ENCODE measurements around the gene TNFRSF1A.

Gene TNFRSF1A

DNA sequence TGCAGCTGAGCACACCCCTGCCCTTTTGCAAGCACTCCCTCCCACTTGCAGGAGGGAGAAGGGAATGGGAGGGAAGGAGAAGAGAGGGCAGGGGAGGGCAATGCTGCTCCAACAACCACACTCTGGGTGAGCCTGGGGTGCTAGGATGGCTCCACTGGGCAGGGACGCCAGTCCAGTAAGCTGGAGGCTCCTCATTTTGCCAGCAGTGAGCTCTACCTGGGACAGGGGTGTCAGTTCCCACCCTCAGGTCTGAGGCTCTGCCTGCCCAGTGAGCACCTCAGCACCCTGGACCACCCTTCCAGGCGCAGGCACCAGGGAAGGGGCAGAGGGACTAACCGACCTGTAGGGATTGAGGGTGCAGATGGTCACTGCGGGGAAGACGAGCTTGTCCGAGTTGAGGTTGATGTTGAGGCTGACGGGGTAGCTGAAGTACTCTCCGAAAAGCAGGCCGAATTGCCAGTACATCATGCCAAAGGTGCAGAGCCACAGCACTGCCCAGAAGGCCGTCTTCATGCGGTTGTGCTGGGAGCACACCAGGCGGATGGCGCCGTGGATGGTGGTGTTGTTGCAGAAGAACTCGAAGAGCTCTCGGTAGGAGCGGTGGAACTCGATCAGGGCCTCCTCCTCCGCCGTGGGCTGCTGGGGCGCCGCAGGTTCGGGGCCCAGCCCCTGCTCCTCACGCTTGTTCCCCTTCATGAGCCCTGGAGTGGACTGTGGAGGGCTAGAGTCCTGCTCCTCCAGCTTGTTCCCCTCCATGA lies 32.3 kb upstream of the TNFRSF1A start:
- FAIRE-seq = no peak

DNA sequence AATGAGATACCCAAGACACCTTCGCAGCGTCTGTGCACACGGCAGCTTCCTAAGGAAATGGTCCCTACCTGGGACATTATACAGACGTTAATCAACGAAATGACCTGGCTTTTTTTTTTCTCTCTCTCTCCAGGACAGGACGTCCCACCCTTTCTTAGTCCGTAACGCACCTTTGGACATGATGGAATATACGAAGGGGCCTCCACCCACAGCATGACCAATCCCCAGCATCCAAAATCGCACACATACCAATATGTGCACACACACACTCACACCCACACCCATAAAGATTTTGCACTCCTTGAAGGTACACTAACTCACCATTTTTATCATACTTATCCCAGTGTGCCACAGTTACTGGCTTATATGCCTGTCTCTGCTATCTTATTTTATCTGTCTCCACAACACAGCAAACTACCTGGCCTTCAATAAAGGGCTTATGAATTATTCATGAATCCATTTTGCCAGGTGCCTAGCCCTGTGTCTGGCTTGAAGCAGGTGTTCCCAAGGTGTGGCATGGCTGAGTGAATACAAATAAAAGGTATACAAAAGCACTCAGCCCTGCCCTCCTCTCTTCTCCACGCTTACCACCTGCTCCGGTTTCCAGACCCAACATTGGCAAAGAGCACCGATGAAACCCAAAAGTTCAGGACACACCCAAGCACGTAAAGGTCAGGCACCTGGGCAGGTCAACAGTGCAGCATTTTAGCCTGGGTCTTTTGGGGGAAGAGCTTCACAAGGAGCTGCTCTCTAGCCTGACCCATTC lies 31.3 kb upstream of the TNFRSF1A start:
- FAIRE-seq = no peak

DNA sequence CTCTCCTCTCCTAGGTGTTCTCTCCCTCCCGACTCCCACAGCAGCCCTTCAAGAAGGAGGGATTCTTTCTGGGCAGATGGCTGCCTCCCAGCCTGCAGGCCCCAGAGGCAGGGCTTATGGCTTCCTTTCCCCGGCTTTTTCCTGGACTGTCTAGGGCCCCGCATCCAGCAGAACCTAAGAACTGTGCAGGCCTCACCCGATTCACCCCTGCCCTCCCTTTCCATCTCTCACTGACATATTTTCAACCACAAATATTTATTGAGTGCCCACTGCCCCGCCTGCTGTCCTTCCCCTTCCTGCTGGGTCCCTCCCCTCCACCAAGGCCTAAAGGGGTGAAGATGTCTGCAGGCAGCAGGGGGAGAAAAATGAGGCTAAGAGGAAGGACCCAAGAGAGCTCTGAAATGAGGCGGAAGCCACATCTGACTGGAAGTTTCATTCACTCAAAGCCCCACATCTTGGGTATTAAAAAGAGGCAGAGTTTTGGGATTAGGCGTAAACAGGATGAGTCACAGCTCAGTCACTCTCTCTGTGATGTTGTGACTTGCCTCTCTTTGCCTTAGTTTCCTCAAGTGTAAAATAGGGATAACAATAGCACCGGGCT lies 30.6 kb upstream of the TNFRSF1A start:
- FAIRE-seq = no peak

DNA sequence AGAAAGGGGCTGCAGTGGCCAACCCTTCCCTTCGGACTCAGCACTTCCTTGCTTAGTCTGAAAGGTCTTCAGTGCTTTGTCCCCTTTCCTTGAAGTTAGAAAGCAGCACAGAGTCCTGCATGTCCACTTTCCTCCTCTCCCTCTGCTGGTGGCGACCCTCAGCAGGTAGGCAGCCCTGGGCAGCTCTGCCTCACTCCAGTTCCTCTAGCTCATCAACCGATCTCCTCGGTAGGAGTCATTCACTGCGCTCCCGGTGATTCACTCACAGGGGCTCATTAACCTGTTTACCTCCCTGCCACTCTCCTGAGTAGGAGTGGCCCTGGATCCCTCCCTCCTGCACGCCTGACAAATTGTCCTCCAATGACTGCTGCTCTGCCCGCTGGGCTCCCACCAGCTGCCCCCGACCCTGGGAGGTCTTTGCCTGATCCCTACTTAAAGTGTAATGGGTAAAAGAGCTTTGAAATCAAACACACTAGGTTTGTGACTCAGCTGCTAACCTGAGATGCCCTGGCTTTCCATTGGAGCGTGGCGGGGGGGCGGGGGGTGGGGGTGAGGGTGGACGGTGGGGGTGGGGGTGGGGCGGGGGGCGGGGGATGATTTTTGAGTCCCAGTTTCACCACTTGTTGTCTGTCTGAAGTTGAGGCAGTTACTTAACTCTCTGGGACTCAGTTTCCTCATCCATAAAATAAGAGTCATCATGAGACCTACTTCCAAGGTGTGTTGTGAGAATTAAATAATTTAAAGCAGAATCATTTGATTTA lies 29.3 kb upstream of the TNFRSF1A start:
- FAIRE-seq = no peak

DNA sequence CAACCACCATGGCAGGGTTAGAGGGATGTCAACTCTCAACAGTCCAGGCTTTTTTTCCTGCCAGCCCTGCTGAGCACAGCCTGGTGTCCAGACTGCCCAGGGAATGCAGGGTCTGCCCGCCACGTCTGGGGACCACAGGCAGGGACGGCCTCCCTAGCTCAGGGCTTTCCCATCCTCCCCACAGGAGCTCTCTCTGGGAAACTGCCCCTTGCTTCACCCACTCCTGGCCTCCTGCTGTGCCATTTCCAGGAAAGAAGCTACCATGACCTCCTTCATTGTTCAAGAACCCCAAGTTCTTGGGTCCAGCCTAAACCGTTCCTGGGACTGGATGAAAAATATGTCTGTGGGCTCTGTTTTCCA lies 28.7 kb upstream of the TNFRSF1A start:
- no peak for FAIRE-seq

DNA sequence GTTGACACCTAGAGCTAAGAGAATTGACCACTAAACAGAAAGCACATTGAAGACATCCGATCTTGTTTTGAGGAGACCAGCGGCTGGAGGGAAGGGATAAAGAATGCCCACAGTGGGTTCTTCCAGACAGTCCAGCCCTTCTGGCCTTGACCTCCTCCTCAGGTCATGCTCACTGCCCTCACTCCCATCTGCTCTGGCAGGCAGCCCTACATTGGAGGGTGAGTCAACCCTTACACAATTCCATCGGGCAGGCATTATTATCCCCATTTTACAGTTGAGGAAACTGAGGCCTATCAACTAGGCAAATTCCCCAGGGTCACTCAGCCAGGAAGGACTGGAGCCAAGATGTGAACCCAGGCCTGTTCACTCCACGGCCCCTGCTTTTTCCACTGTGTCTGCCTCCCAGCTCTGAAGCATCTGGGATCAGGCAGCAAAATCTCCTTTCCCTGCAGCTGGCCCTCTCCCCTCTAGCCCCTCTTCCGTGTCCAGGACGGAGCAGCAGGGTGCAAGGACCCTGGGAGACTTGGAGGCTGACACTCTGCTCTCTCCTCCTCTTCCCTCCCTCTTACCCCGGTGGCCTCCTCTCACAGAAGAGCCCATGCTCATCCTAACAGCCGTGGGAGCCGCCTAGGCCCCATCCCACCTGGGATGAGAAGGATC lies 28.2 kb upstream of the TNFRSF1A start:
- no peak for FAIRE-seq

DNA sequence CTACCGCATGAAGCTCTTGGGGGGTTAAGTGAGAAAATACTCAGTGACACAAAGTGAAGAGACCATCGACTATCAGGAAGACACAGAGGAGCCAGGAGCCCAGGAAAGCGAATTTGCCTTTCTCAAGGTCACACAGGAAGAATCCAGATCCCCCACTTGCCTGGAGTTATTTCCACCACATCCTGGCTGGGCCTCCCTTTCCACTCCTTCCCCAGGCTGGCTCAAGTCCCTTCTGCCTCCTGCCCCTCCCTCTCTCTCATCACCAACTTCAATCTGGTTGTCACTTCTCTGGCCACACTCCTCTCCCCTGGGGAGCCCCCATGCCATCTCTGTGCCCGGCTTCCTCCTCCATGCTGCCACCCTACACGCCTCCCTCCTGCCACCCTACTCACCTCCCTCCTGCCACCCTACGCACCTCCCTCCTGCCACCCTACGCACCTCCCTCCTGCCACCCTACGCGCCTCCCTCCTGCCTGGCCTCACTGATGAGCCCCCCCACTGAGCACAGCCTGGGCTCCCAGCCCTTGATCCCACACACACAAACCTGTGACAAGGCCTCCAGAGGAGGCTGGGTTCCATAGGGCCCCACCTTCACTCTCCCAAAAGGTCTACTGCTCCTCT lies 27.1 kb upstream of the TNFRSF1A start:
- no peak for FAIRE-seq

DNA sequence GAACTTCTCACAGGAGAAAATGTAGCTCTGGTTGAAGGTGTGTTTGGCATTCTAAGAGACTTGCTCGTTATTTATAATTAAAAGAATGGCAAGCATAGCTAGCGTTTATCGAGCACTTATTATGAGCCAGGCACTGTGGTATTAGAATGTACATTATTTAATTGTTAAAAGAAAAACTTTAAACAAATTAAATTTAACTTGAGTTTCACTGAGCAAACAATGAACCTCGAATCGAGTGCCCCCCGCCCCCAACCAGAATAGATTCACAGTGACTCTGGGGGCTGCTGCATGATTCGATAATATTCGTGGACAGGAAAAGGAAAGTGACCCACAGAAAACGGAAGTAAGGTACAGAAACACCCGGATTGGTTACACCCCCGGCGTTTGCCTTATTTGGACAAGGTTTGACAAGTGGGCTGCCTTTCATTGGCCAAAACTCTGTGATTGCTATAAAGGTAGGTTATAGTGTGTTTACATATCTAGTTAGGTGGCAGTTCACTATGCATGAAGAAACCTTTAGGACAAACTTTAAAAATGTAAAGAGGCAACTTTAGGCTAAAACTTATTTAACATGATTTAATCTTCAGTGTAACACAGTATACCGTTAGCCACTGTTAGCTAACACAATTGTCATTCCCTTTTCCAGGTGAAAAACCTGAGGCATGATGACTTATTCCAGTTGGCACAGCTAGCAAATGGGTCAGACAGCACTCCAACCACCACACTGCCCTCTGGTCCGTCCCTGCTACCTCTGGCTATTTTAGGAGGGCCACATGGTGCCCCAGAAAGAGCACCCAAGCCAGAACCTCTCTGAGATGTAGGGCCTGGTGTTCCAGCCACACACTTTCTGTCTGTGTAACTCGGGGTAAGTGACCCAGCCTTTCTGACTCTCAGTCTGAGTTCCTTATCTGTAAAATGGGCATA lies 26.4 kb upstream of the TNFRSF1A start:
- FAIRE-seq = no peak

DNA sequence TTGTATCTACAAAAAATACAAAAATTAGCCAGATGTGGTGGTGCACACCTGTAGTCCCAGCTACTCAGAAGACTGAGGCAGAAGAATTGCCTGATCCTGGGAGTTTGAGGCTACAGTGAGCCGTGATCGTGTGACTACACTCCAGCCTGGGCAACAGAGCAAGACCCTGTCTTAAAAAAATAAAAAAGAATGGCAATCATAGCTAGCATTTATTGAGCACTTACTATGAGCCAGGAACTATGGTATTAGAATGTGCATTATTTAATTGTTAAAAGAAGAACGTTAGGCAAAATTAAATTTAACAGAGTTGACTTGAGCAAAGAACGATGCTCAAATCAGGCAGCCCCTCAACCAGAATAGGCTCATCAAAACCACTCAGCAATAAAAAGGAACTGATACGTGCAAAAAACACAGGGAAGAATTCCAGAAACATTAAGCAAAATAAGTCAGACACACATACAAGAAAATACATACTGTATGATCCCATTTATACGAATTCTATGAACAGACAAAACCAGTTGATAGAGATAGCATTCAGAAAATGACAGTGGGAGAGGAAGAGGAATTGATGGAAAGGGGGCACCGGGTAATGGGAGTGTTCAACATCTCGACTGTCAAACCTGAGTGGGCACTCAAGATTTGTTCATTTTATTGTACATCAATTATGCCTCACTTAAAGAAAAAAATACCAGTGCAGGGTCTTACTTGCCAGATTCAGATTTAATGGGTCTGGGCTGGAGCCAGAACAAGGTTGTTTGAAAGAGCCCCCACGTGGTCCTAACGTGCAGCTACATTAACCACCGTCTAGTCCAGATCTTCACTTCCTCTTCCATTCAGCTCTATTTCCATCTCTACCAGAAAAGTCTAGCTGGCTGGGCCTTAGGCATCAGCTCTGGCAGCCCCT lies 25.4 kb upstream of the TNFRSF1A start:
- peak; percentile 9 for FAIRE-seq

DNA sequence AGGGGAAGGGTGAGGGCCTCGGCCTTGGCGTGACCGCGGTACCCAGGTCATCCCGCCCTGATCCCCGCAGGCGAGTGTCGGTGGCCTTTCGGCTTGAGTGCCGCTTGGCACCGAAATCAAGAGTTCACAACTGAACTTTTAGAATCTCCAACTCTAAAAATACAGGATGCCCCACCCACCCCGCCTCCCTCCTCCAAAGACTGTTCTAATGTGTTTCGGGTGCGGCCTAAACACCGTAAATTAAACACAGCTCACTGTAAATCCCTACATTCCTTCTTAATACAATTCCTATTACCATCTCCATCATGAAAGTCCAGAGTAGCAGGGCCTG lies 22.1 kb upstream of the TNFRSF1A start:
- no peak for FAIRE-seq

DNA sequence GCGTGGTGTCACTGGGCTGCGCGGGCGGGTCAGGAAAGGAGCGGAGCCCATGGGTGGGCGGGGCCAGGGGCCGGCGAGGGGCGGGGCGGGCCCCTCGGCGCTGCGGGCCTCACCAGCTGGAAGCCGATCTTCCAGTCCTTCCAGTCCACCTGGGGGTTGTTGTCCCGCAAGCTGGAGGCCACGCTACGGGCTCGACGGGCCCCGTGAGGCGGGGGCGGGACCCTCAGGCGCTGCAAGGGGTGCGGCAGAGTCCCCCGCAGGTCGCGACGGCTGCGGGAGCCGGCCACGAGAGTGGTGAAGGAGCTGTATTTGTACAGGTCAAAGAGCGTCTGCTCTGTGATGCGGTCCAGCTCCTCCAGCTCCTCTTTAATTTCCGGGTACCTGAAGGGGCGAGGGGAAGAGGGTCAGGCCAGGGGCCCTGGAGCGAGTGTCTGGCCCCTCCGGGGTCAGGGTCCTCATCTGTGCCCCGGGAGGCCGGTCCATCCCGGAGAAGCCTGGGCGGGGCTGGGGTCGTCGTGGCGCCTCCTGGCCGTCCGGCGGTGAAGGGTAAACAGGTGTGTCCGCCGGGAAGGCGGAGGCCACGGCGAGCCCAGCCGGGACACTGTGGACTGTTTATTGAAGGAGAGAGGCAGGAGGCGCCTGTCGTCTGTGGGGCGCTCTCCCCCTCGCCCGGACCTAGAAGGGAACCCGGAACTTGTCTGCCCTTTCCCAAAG lies 21.6 kb upstream of the TNFRSF1A start:
- FAIRE-seq = no peak

DNA sequence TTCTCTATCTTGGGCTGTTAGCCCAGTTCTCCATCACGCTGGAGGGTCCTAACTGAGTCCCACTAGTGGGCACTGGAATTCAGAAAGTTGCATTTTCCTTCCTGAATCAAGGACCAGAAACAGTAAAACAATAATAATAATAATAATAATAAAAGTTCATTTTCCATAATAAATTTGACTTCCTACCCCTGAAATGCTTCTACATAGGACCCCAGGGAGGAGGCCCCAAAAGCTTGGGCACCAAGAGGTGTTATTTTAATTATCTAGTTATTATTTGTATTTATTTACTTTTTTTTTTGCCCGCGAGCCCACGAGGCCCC lies 21.1 kb upstream of the TNFRSF1A start:
- no peak for FAIRE-seq

DNA sequence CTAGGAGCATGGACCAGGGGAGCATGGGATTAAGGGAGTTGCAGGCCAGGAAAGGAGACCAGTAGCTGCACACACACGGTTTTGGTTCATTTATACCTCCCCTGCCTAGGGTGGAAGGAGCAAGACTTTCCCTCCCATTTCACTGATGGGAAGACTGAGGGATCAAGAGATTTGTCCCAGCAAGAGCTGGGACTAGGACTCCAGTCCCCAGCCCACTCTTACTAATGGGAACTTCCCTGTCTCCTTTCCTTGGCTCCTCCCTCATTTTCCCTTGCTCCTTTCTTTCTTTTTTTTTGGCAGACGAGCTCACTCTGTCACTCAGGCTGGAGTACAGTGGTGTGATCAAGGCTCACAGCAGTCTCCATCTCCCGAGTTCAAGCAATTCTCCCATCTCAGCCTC lies 20.5 kb upstream of the TNFRSF1A start:
- FAIRE-seq = no peak

DNA sequence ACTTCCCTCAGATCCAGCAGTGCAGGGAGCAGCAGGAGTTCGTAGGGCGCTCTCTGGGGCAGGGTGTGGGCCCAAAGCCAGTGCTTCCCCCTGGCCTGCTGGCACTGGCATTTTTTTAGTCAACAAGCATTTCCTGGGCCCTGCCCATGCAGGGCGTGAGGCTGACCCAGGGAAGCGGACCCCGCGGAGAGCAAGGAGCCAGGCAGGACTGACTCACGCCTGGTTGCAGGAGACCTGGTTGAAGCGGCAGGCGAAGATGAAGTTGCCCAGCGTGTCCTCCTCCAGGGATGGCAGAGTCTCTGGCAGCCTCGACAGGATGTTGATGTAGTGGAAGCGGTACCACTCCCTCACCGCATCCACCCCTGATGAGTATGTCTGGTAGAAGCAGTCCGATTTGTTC lies 20.0 kb upstream of the TNFRSF1A start:
- FAIRE-seq = no peak

DNA sequence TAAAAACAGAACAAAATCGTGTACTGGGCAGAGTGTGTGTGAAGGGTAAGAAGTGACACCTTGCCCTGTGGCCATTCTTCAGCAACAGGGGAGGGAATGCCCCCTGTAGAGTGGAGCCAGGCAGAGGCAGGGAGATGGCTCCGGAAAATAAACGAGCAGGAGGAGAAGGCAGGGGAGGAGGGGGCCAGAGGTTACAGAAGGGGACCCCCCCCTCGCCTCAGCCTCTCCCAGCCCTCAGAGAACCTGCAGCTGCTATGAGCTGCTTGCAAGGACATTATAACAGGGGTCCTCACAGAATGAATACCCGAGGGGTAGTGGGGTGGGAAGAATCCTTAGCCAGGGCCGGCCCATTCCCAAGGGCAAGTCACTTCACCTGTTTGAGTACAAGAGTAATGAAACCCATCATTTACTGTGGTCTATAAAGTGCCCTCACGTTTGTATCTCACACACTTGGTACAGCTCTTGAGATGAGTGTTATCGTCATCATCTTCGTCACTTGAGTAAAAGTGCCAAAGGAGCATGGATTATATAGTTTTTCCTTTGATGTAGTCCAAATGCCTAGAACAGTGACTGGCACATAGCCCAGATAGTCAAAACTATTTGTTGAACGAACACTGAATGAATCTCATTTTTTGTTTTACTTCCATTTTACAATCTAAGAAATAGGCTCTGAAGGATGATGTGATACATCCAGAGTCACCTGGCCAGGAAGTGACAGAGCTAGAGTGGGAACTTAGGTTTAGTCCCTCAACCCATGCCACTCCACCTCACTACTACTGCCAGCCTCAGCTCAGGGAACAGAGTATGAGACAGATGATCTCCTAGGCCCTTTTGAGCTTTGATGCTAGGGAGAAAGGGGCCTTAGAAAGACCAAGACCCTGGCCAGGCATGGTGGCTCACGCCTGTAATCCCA lies 19.0 kb upstream of the TNFRSF1A start:
- no peak for FAIRE-seq

DNA sequence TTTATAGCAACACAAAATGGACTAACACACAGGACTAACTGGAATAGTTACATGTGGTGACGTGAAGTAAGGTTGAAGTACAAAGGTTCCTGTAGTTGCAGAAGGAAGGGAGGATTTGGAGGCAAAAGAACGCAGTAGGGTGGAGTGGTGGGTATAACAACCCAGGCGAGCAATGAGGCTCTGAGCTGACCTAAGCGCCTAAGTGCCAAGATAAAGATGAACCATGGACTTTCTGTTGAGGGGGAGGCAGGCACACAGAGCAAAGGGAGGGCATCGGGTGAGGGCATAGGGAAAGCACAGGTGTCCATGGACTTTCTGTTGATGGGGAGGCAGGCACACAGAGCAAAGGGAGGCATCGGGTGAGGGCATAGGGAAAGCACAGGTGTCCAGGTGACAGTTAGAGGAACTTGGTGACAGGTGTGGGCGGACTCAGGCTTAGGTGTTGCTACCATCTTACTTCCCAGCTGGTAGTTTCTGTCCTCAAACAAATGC lies 18.2 kb upstream of the TNFRSF1A start:
- FAIRE-seq = no peak

DNA sequence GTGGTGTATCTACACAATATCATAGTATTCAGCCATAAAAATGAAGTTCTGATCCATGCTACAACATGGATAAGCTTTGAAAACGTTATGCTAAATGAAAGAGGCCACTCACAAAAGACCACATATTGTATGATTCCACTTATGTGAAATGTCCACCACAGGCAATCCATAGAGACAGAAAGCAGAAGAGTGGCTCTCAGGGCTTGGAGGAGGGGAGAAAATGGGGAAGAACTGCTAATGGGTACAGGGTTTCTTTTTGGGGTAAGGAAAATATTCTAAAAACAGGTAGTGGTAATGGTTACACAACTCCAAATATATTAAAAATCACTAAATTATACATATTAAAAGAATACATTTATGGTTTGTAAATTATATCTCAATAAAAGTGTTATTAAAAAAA lies 17.0 kb upstream of the TNFRSF1A start:
- no peak for FAIRE-seq

DNA sequence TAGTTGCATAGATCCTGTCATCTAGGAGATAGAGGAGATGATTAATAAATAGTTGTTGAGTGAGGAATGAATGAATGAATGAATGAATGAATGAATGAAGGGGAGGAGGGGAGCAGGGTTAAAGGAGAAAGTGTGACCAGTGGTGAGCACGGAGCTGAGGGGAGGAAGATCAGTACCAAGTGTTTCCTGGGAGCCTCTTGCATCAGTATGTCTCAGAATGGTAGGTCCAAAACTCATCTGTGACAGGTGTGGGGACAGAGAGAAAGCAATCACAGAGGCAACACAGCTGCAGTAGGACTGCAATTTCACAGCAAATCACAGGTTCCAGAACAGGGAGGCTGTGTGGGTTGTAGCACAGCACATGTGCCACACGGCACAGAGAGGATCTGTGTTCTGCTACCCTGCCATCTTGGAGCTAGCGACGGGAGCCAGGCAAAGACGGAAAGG lies 14.5 kb upstream of the TNFRSF1A start:
- FAIRE-seq = no peak

Data from TTC549 (cell line).